ENCODE measurements around the gene THAP12. TPM values are rescaled to one million over a fixed set of nuclear protein-coding genes. Genes with fewer than 3 reads are reported as not detected.

The THAP12 gene
- total RNA-seq, 2 experiments from 2014 or later = 53.6 to 60.9 TPM

- H3K4me1 Mint-ChIP-seq = no peaks in the 10 kb centered on the region
- intact Hi-C loops (cut with DNase I, micrococcal nuclease) = no loop called here
- CTCF ChIA-PET = interaction anchor here (0.7 kb wide), 1 partner anchor 95 kb away, joined by 3 read pairs; no protein-coding TSS in a partner anchor
- ATAC-seq (no peak), DNase-seq (no peak)
- POLR2A ChIA-PET = no interaction called here
- no peak overlapping the region for H3K27ac Mint-ChIP-seq
- H3K27me3 Mint-ChIP-seq = no peaks in the 10 kb centered on the region
- no peaks in the 10 kb centered on the region for H3K9me3 Mint-ChIP-seq (ENCODE audit: low read depth)
- H3K4me3 Mint-ChIP-seq = no peak overlapping the region
- no peaks in the 10 kb centered on the region for H3K36me3 Mint-ChIP-seq (ENCODE audit: low read depth)
Observed at GRCh38 chr11:76397383-76397782, 16.5 kb upstream of the THAP12 start.

- CTCF ChIA-PET = interaction anchor here (0.7 kb wide), 1 partner anchor 154 kb away, joined by 3 read pairs; no protein-coding TSS in a partner anchor
- H3K4me1 Mint-ChIP-seq = no peaks in the 10 kb centered on the region
- POLR2A ChIA-PET = no interaction called here
- H3K4me3 Mint-ChIP-seq = no peak overlapping the region
- no peak overlapping the region for H3K27ac Mint-ChIP-seq
- no peaks in the 10 kb centered on the region for H3K27me3 Mint-ChIP-seq
- H3K9me3 Mint-ChIP-seq (ENCODE audit: low read depth) = no peaks in the 10 kb centered on the region
- intact Hi-C loops (cut with DNase I, micrococcal nuclease) = no loop called here
- no peaks in the 10 kb centered on the region for H3K36me3 Mint-ChIP-seq (ENCODE audit: low read depth)
- ATAC-seq (no peak), DNase-seq (no peak)
Observed at GRCh38 chr11:76395296-76395695, 14.4 kb upstream of the THAP12 start.

GRCh38 chr11:76394411-76394810 is 13.5 kb upstream of the THAP12 start:
- ChIA-PET CTCF (interaction anchor here (0.5 kb wide), 1 partner anchor 342 kb away, joined by 3 read pairs; no protein-coding TSS in a partner anchor), POLR2A (no interaction called here)
- no peak overlapping the region for H3K27ac Mint-ChIP-seq
- H3K4me3 Mint-ChIP-seq = no peak overlapping the region
- ATAC-seq (no peak), DNase-seq (no peak)
- no peaks in the 10 kb centered on the region for H3K36me3 Mint-ChIP-seq (ENCODE audit: low read depth)
- no peaks in the 10 kb centered on the region for H3K27me3 Mint-ChIP-seq
- no peaks in the 10 kb centered on the region for H3K4me1 Mint-ChIP-seq
- intact Hi-C loops (cut with DNase I, micrococcal nuclease) = no loop called here
- H3K9me3 Mint-ChIP-seq (ENCODE audit: low read depth) = no peaks in the 10 kb centered on the region

GRCh38 chr11:76392870-76393269 is 11.9 kb upstream of the THAP12 start:
- H3K27ac Mint-ChIP-seq = no peak overlapping the region
- ATAC-seq (no peak), DNase-seq (no peak)
- no peak overlapping the region for H3K4me3 Mint-ChIP-seq
- no peaks in the 10 kb centered on the region for H3K4me1 Mint-ChIP-seq
- intact Hi-C loops (cut with DNase I, micrococcal nuclease) = no loop called here
- no peaks in the 10 kb centered on the region for H3K36me3 Mint-ChIP-seq (ENCODE audit: low read depth)
- no peaks in the 10 kb centered on the region for H3K27me3 Mint-ChIP-seq
- ChIA-PET POLR2A (no interaction called here), CTCF (no interaction called here)
- no peaks in the 10 kb centered on the region for H3K9me3 Mint-ChIP-seq (ENCODE audit: low read depth)

- H3K4me3 Mint-ChIP-seq = no peak overlapping the region
- ChIA-PET CTCF (no interaction called here), POLR2A (no interaction called here)
- ATAC-seq (no peak), DNase-seq (no peak)
- intact Hi-C loops (cut with DNase I, micrococcal nuclease) = no loop called here
- no peaks in the 10 kb centered on the region for H3K4me1 Mint-ChIP-seq
- H3K27ac Mint-ChIP-seq = no peak overlapping the region
- no peaks in the 10 kb centered on the region for H3K27me3 Mint-ChIP-seq
- no peaks in the 10 kb centered on the region for H3K36me3 Mint-ChIP-seq (ENCODE audit: low read depth)
- H3K9me3 Mint-ChIP-seq (ENCODE audit: low read depth) = no peaks in the 10 kb centered on the region
Observed at GRCh38 chr11:76391811-76392475, 11.0 kb upstream of the THAP12 start.

GRCh38 chr11:76391021-76391420 is 10.1 kb upstream of the THAP12 start:
- no peak overlapping the region for H3K4me3 Mint-ChIP-seq
- H3K36me3 Mint-ChIP-seq (ENCODE audit: low read depth) = no peaks in the 10 kb centered on the region
- DNase-seq (no peak), ATAC-seq (no peak)
- H3K9me3 Mint-ChIP-seq (ENCODE audit: low read depth) = no peaks in the 10 kb centered on the region
- H3K27ac Mint-ChIP-seq = no peak overlapping the region
- POLR2A ChIA-PET = no interaction called here
- intact Hi-C loops (cut with DNase I, micrococcal nuclease) = no loop called here
- CTCF ChIA-PET = no interaction called here
- H3K4me1 Mint-ChIP-seq = no peaks in the 10 kb centered on the region
- H3K27me3 Mint-ChIP-seq = no peaks in the 10 kb centered on the region

- DNase-seq (no peak), ATAC-seq (no peak)
- no peaks in the 10 kb centered on the region for H3K9me3 Mint-ChIP-seq (ENCODE audit: low read depth)
- ChIA-PET CTCF (interaction anchor here (2.2 kb wide), 1 partner anchor 180 kb away, joined by 8 read pairs; no protein-coding TSS in a partner anchor), POLR2A (no interaction called here)
- peaks cover 7% of the 10 kb centered on the region for H3K4me1 Mint-ChIP-seq
- no peaks in the 10 kb centered on the region for H3K27me3 Mint-ChIP-seq
- no peak overlapping the region for H3K4me3 Mint-ChIP-seq
- H3K36me3 Mint-ChIP-seq (ENCODE audit: low read depth) = peaks cover 4% of the 10 kb centered on the region
- H3K27ac Mint-ChIP-seq = no peak overlapping the region
- intact Hi-C loops (cut with DNase I, micrococcal nuclease) = loop anchor here (10.0 kb wide), 2 partner anchors 574 to 1246 kb away; partner anchors contain the start of genes CLNS1A (in 1 of the 2) and UVRAG (in 1 of the 2)
Observed at GRCh38 chr11:76388408-76388807, 7.5 kb upstream of the THAP12 start.

- Mint-ChIP-seq H3K27me3 (no peaks in the 10 kb centered on the region), H3K27ac (no peak overlapping the region), H3K4me1 (peaks cover 24% of the 10 kb centered on the region), H3K4me3 (no peak overlapping the region), H3K36me3 (ENCODE audit: low read depth) (peaks cover 7% of the 10 kb centered on the region), H3K9me3 (ENCODE audit: low read depth) (no peaks in the 10 kb centered on the region)
- ATAC-seq = no peak
- ChIA-PET POLR2A (no interaction called here), CTCF (no interaction called here)
- intact Hi-C loops (cut with DNase I, micrococcal nuclease) = loop anchor here (10.0 kb wide), 2 partner anchors 571 to 1249 kb away; partner anchors contain the start of genes CLNS1A (in 1 of the 2) and UVRAG (in 1 of the 2)
- DNase-seq = no peak
Observed at GRCh38 chr11:76385903-76386302, 5.0 kb upstream of the THAP12 start.

- Mint-ChIP-seq H3K4me1 (peaks cover 46% of the 10 kb centered on the region), H3K36me3 (ENCODE audit: low read depth) (peaks cover 7% of the 10 kb centered on the region), H3K27me3 (no peaks in the 10 kb centered on the region), H3K4me3 (peak overlapping the region; percentile 82), H3K9me3 (ENCODE audit: low read depth) (no peaks in the 10 kb centered on the region), H3K27ac (peak overlapping the region; percentile 45)
- no peak for DNase-seq
- ChIA-PET CTCF (interaction anchor here (0.6 to 0.9 kb wide), 2 partner anchors 77 to 338 kb away, joined by 3 read pairs; no protein-coding TSS in a partner anchor), POLR2A (no interaction called here)
- intact Hi-C loops (cut with DNase I, micrococcal nuclease) = loop anchor here (5.0 to 10.0 kb wide), 4 partner anchors 175 to 1985 kb away; partner anchors contain the start of genes CLNS1A (in 1 of the 2), PGM2L1 (in 1 of the 2), UVRAG (in 1 of the 2) and WNT11 (in 1 of the 2)
- no peak for ATAC-seq
Observed at GRCh38 chr11:76382209-76382608, 1.3 kb upstream of the THAP12 start.

- peaks cover 7% of the 10 kb centered on the region for H3K36me3 Mint-ChIP-seq (ENCODE audit: low read depth)
- no peaks in the 10 kb centered on the region for H3K9me3 Mint-ChIP-seq (ENCODE audit: low read depth)
- peak overlapping the region; percentile 95 for H3K27ac Mint-ChIP-seq
- ChIA-PET CTCF (no interaction called here), POLR2A (no interaction called here)
- peak overlapping the region; percentile 82 for H3K4me3 Mint-ChIP-seq
- DNase-seq (peak; percentile 80), ATAC-seq (peak; percentile 54)
- H3K4me1 Mint-ChIP-seq = peaks cover 59% of the 10 kb centered on the region
- intact Hi-C loops (cut with DNase I, micrococcal nuclease) = loop anchor here (1.0 to 10.0 kb wide), 10 partner anchors 9 to 1983 kb away; partner anchors contain the start of genes UVRAG (in 2 of the 2), AAMDC (in 1 of the 2), ACER3 (in 1 of the 2) and CLNS1A (in 1 of the 2)
- H3K27me3 Mint-ChIP-seq = no peaks in the 10 kb centered on the region
Observed at GRCh38 chr11:76380159-76380976, 564 bp downstream of the THAP12 start.

- intact Hi-C loops (cut with DNase I, micrococcal nuclease) = loop anchor here (1.0 to 10.0 kb wide), 10 partner anchors 8 to 1982 kb away; partner anchors contain the start of genes UVRAG (in 2 of the 2), AAMDC (in 1 of the 2), ACER3 (in 1 of the 2) and CLNS1A (in 1 of the 2)
- Mint-ChIP-seq H3K27me3 (no peaks in the 10 kb centered on the region), H3K27ac (peak overlapping the region; percentile 95), H3K9me3 (ENCODE audit: low read depth) (no peaks in the 10 kb centered on the region), H3K4me1 (peaks cover 63% of the 10 kb centered on the region), H3K36me3 (ENCODE audit: low read depth) (peaks cover 7% of the 10 kb centered on the region), H3K4me3 (peak overlapping the region; percentile 82)
- ChIA-PET POLR2A (no interaction called here), CTCF (no interaction called here)
- no peak for ATAC-seq
- no peak for DNase-seq
Observed at GRCh38 chr11:76379807-76380158, 1.1 kb downstream of the THAP12 start.

All from activated CD4-positive, alpha-beta T cell treated with anti-CD3 and anti-CD28 coated beads for 36 hours (primary cell).